LHCN-M2 (cell line): Measurements from ENCODE around the gene GLS. TPM values are rescaled to one million over a fixed set of nuclear protein-coding genes. Genes with fewer than 3 reads are reported as not detected.
A peak's percentile ranks its signal among the peaks of the same experiment; 100 is the strongest.
"Not testable (repeated sequence)": the region's sequence is repeated elsewhere in the genome, so short reads cannot be mapped to it uniquely, and the experiment has no call there.

Experiments used
- DNase-seq: peaks from one replicate; pipeline ENCODE4 v3.0.0-alpha.2; 2012; ENCODE audit warnings: low read depth
- total RNA-seq: library from RNA; depleted of rRNA; stranded (reverse); fragments of >200 nt; gene quantifications from 2 replicates; pipeline ENCODE4 v1.2.3, GENCODE V29; 2014

The GLS gene
- total RNA-seq, 1 experiment from 2014 or later, result 139 TPM

GRCh38 chr2:190855245-190855644 lies 25.4 kb upstream of the GLS start:
- no peak for DNase-seq

DNA sequence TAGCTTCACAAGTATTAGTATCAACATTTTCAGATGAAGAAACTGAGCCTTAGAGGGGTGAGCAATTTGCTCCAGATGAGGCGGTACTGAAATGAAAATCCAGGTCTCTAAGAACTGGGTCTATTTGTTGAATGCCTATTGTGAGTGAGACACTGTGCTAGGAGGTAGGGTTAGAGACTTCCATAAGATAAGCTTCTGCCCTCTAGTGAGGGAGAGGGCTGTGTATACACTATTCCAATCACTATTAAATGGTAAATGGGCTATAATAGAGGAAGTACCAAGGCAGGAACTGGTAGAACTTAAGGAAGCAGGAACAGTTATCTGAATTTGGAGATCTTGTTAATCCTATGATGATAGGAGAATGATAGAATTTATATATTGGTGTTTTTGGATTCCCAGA lies 23.6 kb upstream of the GLS start:
- DNase-seq, result no peak

DNA sequence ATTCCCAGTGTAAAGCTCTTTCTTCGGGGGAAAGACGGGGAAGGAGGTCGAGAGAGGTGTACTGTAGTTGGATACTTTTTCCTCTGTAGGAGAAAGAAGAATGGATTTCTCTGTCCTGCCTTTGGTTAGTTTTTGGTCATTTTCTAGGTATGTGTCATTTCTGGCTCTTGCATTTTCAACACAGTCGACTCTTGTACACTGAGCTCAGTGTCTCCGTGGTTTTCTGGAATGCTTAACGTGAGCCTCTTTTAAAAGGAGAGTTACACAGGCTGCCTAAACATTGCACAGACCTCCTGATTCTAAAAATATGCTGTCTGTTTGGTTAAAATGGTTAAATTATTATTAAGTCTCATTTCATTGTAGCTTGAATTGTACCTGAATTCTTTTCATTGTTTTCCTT lies 21.8 kb upstream of the GLS start:
- peak; percentile 90 for DNase-seq

DNA sequence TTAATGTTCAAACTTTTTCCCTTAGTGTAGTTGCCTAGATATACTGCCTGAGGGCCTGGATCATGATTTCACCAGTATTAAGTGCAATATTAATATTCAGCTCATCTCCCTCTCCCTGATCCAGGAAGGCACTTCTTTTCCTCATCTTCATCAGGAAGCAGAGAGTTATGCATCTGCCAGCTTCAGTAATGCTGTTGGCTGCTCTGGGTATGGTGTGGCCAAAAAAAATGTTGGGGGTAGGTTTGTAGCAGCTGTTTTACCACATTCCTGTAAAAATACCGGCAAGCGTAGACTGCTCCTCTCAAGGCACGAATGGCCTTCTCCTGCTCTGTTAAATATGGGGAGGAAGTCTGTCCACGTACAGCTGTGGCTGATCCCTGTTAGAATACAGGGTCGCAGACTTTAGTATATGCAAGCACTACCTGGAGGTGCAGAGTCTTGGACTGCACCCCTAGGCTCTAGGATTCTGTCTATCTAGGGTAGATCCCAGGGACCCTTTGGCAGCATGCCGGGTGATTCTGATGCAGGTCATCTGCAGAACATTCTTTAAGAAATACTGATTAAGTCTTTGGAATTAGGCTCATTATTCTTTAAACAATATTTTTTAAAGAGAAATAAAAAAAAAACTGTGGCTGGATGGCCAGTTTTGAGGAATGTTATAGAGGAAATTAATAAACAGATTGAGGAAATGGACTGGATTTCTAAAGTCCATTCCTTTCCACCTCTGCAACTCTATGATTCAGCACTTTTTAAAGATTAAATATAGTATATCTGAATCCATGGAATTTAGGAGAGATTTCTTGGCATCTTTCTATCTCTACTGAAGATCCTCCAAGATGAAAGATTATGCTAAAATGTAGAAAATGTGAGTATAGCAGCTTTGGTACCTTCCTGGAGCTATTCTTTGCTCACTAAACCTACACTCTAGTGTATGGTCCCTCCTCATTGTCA lies 21.0 kb upstream of the GLS start:
- DNase-seq, result peak; percentile 93

DNA sequence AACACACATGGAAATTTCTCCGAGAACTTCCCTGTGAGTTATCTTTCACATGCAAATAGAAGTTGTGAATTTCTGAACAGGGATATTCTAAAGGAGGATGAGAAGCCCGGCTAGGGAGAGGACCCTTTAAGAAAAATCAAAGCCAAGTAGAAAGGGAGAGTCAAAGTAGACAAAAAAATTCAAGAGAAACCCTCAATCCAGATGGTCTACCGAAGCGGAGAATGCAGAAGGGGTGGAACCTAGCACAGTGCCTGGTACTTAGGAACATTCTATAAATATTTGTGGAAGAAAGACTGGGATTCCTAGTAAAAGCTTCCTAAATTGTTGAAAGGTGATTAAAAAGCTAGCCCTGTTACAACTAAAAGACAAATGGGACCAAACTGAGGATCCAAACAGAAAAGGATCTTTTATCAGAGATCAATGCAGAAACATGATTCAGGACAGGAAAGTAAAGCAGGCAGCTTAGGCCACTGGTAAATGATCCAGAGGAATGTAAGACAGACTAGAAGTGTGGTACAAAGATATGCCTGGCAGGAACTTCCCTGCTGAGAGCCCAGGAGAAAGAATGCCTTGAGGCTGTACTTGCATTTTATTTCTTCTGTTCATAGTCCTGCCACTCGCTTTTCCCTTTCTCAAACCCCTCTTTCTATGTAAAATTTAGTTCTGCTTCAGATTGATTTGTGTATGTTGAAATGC lies 19.5 kb upstream of the GLS start:
- DNase-seq, result peak; percentile 64

DNA sequence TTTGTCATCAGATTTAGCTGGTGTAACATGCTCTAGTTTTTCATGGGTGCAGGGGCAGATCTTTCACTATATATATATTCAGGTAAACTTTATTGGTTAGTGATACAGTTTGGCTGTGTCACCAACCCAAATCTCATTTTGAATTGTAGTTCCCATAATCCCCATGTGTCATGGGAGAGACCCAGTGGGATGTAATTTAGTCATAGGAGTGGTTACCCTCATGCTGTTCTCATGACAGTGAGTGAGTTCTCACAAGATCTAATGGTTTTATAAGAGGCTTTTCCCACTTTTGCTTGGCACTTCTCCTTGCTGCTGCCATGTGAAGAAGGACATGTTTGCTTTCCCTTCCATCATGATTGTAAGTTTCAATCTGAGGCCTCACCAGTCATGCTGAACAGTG lies 18.5 kb upstream of the GLS start:
- not testable (repeated sequence) for DNase-seq

- no peak for DNase-seq
Measured at GRCh38 chr2:190862571-190862991, 18.0 kb upstream of the GLS start.

- peak; percentile 75 for DNase-seq
Measured at GRCh38 chr2:190863946-190864345, 16.7 kb upstream of the GLS start.

DNA sequence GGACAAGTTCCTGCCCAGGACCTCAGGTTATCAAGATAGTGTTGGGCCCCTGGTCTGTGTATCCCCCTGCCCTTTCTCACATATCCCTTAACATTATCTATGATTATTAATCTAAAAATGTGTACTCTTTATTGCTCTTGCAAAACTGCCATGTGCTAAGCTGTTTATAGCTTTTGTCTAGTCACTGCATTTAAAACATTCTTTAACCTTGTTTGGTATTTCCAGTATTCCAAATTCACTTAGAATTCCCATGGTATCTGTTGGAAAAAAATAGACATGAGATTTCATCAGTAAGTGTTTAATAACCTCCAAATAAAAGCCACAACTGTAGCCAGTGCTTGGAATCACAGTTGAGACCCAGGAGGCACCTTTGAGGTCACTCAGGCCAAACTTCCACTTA lies 16.2 kb upstream of the GLS start:
- no peak for DNase-seq

- DNase-seq, result no peak
Measured at GRCh38 chr2:190867212-190867611, 13.4 kb upstream of the GLS start.

DNA sequence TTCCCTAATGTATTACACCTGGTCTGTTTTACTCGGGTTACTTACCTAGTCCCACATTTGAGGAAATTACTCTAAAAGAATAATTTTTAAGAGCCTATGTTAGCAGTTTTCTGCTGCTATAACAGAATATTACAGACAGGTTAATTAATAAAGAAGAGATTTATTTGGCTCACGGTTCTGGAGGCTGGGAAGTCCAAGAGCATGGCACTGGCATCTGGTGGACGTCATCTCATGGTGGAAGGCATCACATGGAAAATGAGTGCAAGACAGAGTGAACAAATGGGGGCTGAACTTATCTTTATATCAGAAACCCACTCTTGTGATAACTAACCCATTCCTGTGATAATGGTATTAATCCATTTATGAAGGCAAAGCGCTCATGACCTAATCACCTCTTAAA lies 12.8 kb upstream of the GLS start:
- no peak for DNase-seq

- DNase-seq, result no peak
Measured at GRCh38 chr2:190869721-190870120, 10.9 kb upstream of the GLS start.

- not testable (repeated sequence) for DNase-seq
Measured at GRCh38 chr2:190873451-190873850, 7.2 kb upstream of the GLS start.

GRCh38 chr2:190875891-190876290 lies 4.7 kb upstream of the GLS start:
- DNase-seq, result no peak

DNA sequence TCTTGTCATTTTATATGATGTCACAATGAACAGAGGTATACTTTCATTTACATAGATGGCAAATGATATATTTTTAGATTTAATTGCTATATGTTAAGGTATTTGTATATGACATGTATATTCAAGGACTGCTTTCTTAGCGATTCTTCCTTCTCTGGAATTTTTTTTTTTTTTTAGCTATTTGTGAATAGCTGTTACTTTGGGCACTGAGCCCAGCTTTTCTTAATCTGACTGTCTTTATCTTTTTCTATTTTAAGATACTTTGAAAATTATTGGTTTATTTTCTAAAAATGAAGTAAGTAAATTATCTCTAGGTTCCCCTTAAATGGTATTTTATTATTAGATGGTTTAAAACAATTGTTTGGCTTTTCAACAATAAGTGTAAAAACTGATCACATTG lies 4.0 kb upstream of the GLS start:
- no peak for DNase-seq

DNA sequence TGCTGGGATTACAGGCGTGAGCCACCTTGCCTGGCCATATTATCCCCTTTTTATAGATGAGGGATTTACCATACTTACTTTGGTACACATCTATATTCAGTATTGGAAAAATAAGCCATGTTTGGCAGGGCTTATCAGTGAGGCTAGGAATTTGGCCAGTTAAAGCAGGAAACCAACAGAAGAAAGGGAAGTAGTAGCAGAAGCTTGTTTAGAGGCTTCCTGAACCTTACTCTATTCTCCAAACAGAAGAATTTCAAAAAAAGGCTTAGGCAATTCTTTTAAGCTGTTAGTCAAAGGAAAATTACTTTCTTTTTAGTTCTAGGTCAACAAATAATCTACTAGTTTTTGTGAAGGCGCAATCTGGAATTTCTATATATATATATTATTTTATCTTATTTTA lies 3.2 kb upstream of the GLS start:
- DNase-seq, result no peak

GRCh38 chr2:190879474-190880377 lies 895 bp upstream of the GLS start:
- DNase-seq, result no peak

DNA sequence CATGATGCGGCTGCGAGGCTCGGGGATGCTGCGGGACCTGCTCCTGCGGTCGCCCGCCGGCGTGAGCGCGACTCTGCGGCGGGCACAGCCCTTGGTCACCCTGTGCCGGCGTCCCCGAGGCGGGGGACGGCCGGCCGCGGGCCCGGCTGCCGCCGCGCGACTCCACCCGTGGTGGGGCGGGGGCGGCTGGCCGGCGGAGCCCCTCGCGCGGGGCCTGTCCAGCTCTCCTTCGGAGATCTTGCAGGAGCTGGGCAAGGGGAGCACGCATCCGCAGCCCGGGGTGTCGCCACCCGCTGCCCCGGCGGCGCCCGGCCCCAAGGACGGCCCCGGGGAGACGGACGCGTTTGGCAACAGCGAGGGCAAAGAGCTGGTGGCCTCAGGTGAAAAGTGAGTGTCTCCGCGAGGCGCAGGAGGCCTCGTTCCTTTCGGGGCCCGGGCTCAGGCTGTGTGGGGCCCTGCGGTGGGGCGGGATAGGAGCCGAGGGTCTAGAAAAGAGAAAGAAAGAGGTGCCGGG lies 520 bp downstream of the GLS start:
- no peak for DNase-seq

DNA sequence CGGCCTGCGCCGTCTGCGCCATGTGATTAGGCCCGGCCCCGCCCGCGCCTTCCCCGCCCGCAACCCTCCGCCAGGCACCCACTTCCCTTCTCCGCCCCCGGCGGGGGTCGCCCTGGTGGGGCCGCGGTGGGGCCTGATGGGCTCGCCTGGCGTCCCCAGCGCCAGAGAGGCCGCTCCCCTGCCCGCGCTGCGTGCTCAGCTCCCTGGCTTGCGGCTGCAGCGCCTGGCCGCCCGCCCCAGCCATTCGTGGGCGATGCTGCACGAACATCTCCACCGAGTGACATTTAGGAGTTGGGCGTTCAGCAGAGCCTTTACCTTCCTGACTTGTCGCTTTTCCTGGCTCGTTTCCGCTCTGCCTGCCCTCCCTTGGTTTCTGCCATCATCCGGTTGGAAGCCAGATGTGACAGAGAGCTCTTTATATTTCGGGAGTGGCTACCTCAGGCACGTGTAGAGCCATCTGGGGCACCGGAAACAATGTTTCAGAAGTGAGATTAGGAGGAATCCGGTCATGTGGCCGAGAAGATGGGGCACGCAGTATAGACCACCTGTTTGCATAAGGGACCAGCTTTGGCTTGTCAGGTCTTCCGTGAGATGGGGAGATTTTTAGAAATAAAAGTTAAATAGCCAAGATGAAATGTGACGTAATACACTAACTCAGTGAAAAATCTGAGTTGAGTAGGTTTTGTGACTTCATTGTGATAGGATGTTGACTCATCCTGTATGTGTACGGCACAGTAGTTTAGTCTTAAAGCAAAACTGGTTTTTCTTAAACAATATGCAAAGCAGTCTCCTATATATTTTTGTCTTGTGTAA lies 1.2 kb downstream of the GLS start:
- peak; percentile 80 for DNase-seq

GRCh38 chr2:190882411-190882766 lies 1.8 kb downstream of the GLS start:
- no peak for DNase-seq
